HG03378 (cell line): ENCODE data around the gene B3GNT8.
"Not testable (repeated sequence)": the region's sequence is repeated elsewhere in the genome, so short reads cannot be mapped to it uniquely, and the experiment has no call there.

Experiments used
- ATAC-seq: cut with Tn5 transposase; IDR thresholded peaks from one replicate; pipeline ENCODE4 v1.9.1; 2021; ENCODE audit warnings: mild to moderate bottlenecking, moderate library complexity; ENCODE audit not compliant: unreplicated experiment

The B3GNT8 gene

DNA sequence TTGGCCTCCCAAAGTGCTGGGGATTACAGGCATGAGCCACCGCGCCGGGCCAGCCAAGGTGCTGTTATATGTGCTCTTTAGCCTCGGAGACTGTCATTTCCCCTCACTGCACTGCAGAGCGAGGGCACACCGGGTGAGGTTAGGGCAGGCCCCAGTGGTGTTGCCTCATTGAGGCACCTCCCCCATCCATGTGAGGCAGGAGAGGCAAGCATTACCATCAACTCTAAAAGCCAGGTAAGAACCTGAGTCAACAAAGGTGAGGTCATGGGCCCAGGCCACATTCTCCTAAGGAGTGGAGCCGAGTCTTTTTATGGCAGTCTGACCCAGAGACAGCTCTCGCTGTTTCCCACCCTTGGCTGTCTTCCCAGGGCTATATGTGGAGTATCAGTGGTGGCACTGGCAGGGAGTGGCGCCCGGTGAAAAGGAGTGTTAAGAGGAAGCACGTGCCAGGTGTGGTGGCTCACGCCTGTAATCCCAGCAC lies 10.9 kb downstream of the B3GNT8 start:
- ATAC-seq, result no peak

DNA sequence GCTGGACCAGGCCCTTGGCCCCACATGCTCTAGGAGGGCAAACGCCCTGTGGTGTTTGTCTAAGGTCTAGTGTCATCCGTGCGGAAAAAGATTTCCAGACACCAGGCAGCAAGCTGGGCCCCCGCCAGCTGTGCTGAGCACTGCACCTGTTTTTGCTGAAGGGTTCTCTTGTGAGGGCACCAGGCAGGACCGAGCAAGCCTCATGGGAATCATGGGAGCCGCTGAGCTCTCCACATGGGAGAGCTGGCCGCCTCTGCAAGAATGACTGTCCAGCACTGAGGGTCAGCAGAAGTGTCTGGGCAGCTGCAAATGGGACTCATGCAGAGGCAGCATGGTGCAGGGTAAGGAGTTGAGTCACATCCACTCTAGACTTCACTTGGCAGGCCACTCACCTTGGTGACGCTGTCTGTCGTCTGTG lies 12.0 kb downstream of the B3GNT8 start:
- no peak for ATAC-seq

DNA sequence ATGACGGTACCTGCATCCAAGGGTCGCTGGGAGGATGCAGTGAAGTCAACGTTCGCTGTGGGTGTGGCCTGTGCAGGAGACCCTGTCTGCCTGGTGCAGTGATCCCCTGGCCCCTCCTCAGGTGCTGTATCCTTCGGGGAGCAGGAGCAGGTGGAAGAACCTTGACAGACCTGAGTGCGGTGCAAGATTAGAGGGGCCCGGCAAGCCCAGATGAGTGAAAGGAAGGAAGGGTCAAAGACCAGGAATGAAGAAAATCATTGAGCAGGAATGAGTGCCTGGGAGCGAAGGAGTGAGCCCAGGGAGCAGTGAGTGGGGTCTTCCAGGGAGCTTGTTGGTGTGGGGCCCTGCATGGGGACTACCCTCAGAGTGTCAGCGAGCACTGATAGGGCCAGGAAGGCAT lies 12.7 kb downstream of the B3GNT8 start:
- no peak for ATAC-seq

DNA sequence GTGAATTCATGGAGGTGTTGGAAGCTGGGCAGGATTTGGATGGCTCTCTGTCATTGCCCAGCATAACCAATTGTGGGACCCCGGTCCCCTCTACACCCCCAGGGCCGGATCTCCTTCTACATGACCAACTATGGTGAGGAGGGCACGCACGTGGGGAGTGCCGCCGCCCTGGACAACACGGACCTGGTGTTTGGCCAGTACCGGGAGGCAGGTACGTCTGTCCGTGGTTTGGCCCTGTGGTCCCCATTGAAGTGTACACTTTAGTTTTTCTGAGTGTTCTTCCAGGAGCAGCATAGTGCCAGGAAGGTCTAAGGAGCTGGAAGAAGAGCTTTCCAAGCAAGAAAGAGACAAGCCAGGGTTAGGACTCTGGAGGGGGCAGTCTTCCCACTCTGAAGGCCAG lies 13.2 kb downstream of the B3GNT8 start:
- no peak for ATAC-seq

GRCh38 chr19:41412953-41413352 lies 14.2 kb downstream of the B3GNT8 start:
- no peak for ATAC-seq

DNA sequence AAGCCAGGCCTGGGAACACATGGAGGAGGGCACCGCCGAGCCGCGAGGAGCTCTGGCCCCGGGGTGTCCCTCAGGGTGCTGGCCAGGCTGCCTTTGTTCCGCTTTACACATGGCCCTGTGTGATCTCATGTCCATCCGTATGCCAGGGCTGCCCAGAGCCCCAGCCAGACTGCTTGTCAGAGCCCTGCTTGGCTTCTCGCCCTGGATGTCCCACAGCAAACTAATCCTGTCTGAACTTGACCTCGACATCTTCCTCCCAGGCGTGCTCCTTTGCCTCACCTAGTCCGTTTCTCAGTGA lies 15.3 kb downstream of the B3GNT8 start:
- no peak for ATAC-seq

DNA sequence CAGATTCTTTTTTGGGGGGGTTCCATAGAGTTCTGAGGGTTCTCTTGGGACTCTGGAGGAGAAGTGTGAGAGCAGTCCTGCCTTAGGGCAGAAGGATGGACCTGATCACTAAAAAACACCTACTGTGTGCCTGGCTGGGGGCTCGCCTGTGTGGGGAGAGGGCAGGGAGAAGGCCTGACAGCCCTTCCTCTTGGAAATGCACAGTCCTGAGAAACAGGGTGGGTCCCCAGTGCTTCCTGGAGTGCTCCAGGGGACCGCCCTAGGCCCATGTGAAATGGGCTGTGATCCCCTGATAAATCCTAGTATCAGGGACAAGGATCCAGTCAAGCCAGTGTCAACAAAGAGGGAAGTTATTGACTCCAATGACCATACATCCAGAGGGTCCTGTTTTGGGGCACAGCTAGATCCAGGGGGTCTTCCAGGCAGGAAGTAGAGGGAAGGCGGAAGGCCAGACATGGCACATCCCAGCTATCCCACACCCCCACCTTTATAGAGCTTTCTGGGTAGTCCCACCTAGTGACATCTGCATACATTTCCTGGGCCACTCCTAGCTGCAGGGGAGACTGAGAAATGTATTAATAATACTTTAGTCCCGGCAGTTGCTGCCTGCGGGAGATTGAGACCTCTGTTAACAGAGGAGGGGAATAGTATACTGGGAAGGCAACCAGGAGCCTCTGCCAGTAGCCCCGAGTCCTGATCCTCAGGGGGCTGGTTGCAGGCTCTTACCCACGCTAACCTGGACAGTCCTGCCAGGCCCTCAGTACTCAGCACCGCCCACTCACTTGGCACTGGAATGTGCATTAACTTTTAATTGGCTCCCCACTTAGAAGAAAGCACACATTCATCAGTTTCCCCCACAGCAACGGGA lies 15.8 kb downstream of the B3GNT8 start:
- no peak for ATAC-seq

- ATAC-seq, result no peak
Observed at GRCh38 chr19:41410336-41411054, 16.7 kb downstream of the B3GNT8 start.

DNA sequence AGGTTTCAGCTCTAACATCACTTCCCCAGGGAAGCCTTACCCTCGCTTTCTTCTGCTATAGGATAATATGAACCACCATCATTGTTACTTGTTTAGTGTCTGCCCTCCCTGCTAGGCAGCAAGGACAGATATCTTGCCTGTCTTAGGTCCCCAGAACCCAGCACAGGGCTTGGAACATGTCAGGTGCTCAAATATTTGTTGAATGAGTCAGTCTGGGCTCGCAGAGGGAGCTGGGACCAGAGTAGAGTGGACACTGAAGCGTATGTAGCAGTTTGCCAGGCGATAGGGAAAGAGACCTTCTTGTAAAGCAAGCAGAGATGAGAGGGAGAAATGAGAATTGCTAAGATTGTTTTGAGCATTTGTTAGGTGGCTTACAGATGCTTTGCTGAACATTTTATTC lies 17.9 kb downstream of the B3GNT8 start:
- no peak for ATAC-seq

GRCh38 chr19:41408846-41409245 lies 18.3 kb downstream of the B3GNT8 start:
- not testable (repeated sequence) for ATAC-seq

- no peak for ATAC-seq
Observed at GRCh38 chr19:41408256-41408655, 18.9 kb downstream of the B3GNT8 start.

DNA sequence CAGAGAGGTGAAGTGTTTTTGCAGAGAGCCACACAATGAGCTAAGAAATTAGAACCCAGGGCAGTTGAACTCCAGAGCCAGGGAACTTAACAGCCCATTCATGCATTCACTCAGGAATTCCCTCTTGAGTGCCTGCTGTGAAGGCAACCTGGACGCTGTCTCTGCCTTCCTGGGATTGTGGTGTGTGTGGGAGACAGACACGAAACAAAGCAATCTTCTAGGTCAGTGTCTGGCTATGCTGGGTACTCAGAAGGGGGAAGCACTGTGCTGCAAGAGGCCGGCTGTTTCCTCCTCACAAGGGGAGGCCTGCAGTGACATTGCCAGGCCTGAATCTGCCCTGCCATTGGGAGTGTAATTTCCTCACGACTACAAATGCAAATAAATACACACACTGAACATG lies 19.9 kb downstream of the B3GNT8 start:
- ATAC-seq, result no peak

- ATAC-seq, result no peak
Observed at GRCh38 chr19:41405776-41406175, 21.4 kb downstream of the B3GNT8 start.

- ATAC-seq, result no peak
Observed at GRCh38 chr19:41403181-41403970, 23.8 kb downstream of the B3GNT8 start.

GRCh38 chr19:41402010-41402409 lies 25.2 kb downstream of the B3GNT8 start:
- no peak for ATAC-seq

DNA sequence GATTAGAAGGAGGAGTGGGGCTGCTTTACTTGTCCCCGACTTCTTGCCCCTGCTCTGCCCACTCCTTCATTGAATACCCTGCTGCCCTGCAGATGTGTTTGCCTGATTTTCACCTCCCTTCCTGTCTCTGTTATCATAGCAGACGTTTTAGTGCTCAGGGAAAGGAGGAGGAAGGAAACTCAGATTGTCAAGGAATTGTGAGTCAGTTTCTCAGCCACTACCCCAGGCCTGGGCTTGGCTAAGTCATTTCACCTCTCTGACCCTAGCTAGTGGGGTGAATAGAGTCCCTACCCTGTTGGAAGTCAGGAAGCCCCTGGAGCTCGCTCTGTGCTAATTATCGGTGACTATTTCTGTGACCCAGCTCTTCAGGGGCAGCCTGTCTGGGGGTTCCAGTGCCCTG lies 25.7 kb downstream of the B3GNT8 start:
- ATAC-seq, result no peak

GRCh38 chr19:41399525-41399924 lies 27.6 kb downstream of the B3GNT8 start:
- ATAC-seq, result no peak

- ATAC-seq, result no peak
Observed at GRCh38 chr19:41399091-41399490, 28.1 kb downstream of the B3GNT8 start.

DNA sequence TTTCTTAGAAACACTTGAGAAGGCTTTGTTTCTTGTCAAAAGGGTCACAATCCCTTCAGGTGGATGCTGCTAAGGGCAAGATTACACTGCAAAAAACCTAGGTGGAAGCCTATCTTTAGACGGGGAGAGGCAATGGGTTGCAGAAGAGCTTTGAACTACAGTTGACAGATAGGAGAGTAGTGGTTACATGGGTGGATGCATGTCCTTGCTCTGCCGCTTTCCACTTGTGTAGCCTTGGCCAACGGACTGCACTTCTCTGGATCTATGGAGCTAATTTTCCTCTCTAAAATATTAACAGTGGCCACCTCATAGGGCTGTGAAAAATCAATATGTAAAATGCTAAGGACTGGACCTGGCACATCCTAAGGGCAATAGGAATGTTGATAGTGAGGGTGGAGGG lies 28.6 kb downstream of the B3GNT8 start:
- no peak for ATAC-seq

DNA sequence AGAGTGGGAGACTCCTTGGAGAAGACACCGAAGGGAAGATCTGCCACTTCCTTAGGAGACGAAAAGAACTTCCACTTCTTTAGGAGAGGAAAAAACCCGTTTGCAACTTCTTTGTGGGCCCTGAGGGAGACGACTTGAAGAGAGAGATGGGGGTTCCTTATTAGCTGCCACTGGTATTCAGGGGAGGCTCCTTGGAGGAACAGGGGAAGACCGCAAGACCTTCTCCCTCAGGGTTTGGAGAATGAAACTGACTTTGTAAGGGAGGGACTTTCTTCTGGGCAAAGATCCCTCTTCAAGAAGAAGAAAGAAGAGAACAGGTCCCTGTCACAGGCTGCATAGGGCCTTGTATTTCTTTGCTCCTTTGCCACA lies 29.1 kb downstream of the B3GNT8 start:
- no peak for ATAC-seq
